Limb (tissue), 2 donors: ENCODE data around the gene SLC4A3.

ENCODE experiments used
- DNase-seq, 2 donors: peaks; one replicate each; pipeline ENCODE4 v3.0.0-alpha.2; 2016; ENCODE audit errors: extremely low spot score in 2 of 2

SLC4A3 gene

DNA sequence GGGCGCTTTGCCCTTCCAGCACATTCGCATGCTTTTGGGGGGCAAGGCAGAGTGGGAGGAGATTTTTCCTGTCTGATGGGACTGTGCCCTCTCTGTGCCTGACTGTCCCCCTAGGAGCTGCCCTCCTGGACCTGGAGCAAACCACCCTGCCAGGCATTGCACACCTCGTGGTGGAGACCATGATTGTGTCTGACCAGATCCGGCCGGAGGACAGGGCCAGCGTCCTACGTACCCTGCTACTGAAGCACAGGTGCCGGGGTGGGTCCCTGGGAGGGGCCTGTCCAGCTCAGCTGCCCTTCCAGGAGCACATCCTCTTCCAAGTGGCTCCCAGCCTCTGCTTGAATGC, 5.3 kb downstream of the SLC4A3 start:
- DNase-seq: peak in 1 of 2 donors; percentile 19

- DNase-seq: peak in 1 of 2 donors; percentile 20
These were observed 6.0 kb downstream of the SLC4A3 start for GRCh38 chr2:219633276-219634065.

DNA sequence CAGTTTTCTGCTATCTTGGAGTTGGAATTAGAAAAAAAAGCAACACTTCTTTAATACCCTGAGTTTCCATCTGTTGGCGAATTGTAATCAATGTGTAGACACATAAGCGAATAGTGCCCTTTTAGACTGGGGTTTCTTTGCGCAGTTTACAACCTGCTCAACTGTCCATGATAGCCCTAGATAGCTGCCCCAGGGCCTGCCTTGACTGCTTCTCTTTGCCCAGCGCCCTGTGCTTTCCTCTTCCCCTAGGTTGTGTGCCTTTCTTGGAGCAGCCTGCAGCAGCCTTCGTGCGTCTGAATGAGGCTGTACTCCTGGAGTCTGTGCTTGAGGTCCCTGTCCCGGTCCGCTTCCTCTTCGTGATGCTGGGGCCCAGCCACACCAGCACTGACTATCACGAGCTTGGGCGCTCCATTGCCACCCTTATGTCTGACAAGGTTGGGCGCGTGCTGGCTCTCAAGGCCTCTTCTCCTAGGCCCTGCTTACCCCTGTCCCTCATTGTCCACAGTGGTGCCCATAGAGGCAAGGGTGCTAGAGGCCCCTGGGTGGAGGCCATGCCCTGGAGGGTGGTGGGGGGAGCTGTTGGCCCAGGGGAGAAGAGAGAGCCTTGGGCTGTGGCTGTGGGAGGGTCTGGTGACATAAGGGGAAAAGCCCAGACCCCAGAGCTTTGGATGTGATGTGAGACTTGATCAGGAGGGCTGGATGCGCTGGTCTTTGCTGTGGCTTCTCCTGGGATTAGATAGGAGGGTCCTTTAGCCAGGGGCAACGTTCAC, 6.9 kb downstream of the SLC4A3 start:
- DNase-seq: peak in 1 of 2 donors; percentile 21

- DNase-seq: peak in 1 of 2 donors; percentile 18
These were observed 7.7 kb downstream of the SLC4A3 start for GRCh38 chr2:219634951-219635751.

- peak in 1 of 2 donors; percentile 16 for DNase-seq
These were observed 8.9 kb downstream of the SLC4A3 start for GRCh38 chr2:219636144-219636915.

GRCh38 chr2:219636941-219637841, 9.8 kb downstream of the SLC4A3 start:
- no peak for DNase-seq

DNA sequence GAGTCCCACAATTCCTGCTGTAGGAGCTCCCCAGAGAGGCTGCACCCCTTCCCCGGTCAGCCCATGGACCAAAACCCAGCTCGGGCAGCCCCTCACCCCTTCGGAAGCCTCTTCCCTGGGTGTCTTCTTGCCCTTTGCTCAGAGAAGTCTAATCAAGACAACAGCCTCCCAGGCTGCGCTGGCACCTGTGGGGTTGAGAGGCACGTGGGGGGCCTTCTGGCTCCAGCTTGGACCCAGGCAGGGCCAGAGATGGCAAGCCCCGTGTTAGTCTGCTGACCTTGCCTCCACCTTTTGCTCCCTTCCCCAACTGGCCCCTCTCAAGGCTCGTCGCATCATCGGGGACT, 10.4 kb downstream of the SLC4A3 start:
- DNase-seq: peak in 1 of 2 donors; percentile 21

GRCh38 chr2:219638217-219638947, 11.0 kb downstream of the SLC4A3 start:
- peak in 1 of 2 donors; percentile 17 for DNase-seq

DNA sequence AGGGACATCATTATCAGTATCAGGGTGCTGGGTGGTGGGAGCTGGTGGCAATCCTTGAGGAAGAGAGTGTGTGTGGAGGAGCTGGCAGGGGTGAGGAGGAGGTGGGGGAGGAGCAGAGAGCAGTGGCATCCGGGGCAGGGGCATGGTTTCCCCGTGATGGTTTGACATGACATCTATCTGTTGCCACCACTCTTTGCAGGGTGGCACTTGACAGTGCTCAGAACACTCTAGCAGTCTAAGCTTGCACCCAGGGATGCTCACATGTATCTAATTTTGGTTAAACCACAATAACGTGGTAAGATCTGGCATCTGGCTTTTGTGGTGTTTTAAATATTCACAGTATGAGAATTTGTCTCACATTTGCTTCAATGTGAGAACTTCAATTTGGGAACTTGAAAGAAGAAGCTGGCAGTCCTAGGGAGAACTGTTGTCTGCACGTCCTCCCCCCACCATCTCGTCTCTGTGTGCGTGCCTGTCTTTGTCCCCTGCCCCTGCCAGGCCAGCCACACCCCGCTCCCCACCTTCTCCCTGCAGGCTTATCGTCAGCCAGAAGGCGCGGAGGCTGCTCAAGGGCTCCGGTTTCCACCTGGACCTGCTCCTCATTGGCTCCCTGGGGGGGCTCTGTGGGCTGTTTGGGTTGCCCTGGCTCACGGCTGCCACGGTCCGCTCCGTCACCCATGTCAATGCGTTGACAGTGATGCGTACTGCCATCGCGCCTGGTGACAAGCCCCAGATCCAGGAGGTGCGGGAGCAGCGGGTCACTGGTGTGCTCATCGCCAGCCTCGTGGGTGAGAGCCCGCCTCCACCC, 11.7 kb downstream of the SLC4A3 start:
- peak in 1 of 2 donors; percentile 26 for DNase-seq

DNA sequence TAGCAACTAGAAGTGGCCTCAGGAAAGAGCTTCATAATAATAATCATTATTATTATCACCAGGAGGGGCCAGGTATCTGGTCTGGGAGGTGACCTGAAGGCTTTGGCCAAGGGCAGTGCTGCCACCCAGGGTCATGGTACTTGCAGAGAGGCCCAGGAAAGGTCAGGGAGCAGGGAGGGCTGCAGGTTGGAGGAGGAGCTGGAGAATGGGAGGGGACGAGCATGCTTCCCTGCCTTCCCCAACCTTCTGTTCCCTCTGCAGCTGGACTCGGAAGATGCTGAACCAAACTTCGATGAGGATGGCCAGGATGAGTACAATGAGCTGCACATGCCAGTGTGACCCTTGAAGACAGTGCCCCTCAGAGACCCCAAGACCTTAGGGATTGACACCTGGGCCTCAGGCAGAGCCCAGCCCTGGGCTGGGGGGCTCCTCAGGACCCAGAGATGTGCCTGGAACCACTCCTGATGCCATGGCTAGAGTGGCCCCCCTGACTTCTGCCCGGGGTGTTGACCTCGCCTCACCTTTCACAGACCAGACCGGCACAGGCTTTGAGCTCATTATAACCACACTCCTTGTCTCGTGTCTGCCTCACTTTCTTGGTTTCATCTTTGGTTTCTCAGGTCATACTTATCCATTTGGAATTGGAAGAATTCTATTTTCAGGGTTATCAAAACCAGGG, 14.1 kb downstream of the SLC4A3 start:
- DNase-seq: no peak

- DNase-seq: no peak
These were observed 14.6 kb downstream of the SLC4A3 start for GRCh38 chr2:219642069-219642454.

DNA sequence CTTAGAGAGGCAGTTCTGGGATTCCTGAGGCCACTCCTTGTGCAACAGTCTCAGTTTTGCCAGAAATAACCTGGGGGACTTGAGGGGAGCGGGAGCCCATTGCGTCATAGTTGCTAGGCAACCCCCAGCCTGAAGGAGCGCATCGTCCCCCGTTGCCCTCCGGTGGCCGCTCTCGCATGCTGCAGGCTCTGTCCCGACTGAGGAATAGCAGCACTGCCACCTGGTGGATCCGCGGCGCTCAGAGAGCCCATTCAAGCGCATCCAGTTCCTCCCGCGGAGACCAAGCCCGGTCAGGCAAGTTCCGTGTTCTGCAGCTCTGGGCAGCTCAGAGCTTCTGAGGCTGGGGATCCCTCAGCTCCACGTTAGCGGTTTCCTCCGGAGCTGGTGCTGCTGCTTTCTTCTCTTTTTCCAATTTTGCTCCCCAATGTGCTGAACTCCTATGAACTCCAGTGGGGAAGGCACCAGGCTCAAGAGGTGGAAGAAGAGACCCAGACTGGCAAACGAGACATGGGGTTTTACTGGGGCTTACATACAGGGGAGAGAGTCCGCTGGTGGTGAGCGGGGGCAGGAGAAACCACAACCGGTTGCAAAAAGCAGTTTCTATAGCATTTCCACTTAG, 15.1 kb downstream of the SLC4A3 start:
- DNase-seq: peak; percentile 94 to 97

GRCh38 chr2:219643084-219643473, 15.6 kb downstream of the SLC4A3 start:
- DNase-seq: peak in 1 of 2 donors; percentile 26

- DNase-seq: peak in 1 of 2 donors; percentile 45
These were observed 16.5 kb downstream of the SLC4A3 start for GRCh38 chr2:219643788-219644398.

DNA sequence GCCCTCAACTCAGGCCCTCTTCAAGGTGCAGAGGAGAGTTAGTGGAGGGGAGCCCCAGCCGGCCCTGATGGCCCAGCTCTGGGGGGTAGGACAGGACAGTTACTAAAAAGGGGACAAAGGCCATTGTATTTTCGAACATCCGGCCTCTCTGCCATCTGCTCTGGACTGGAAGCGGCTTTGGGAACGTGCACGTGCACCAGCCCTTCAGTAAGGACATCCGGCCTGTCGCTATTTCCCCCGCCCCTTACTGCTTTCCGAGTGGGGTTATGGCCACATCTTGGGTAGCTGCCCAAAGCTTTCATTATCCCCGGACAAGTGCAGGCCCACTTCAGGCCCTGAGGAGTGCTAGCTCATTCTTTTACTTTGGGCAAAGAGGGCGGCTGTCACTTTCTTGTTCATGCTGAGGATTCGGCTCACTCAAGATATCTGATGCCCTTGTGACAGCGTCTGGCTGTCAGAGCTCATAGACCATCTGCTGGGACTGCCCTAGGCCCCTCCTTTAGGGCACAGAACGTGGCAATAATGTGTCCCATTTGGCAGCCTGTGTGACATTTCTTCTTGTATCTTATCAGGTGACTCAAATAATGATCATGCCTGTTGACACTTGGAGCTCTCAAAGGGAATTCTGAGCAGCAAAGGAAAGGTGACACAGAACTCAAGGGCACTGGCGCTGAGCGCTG, 17.5 kb downstream of the SLC4A3 start:
- peak; percentile 36 to 46 for DNase-seq
